ENCODE data around the gene DAP3. TPM values are rescaled to one million over a fixed set of nuclear protein-coding genes. Genes with fewer than 3 reads are reported as not detected.

DAP3 gene
- total and polyA plus RNA-seq, 9 of the 15 experiments (the other 6 are each of a cell fraction or from before 2014, with no cell fraction given), result 155 to 484 (median 298) TPM

- TF ChIP-seq ZFP91 (CRISPR knock-in tag; IDR thresholded peaks at IDR 0.05) (peak; percentile 28; the same call in 1 of the 2 replicates), VEZF1 (CRISPR knock-in tag; IDR thresholded peaks at IDR 0.05) (peak; percentile 68), ZNF639 (CRISPR knock-in tag; conservative IDR thresholded peaks at IDR 0.05 in 1 of 2, IDR thresholded peaks at IDR 0.05 in 1 of 2) (peak in 1 of 2 experiments; percentile 93; a peak in 2 of 4 replicates), SOX6 (IDR thresholded peaks at IDR 0.05) (peak; percentile 68), ATF7 (IDR thresholded peaks at IDR 0.05) (peak; percentile 78), ARID1B (IDR thresholded peaks at IDR 0.05) (peak; percentile 75), C11orf30 (IDR thresholded peaks at IDR 0.05; ENCODE audit: low read depth) (peak; percentile 52; the same call in 1 of the 2 replicates), EP300 (IDR thresholded peaks at IDR 0.05; ENCODE audit: low read length) (peak; percentile 29; the same call in 1 of the 2 replicates)
Observed at GRCh38 chr1:155745284-155746228, 56.7 kb downstream of the DAP3 start (continued).
